CD4-positive, alpha-beta T cell treated with Interleukin-1 beta for 1 hour (primary cell): ENCODE data around the gene SEZ6L2.
"Not testable (repeated sequence)": the region's sequence is repeated elsewhere in the genome, so short reads cannot be mapped to it uniquely, and the experiment has no call there.

Experiments used
- DNase-seq, 2 donors: peaks; one replicate each; pipeline ENCODE4 v3.0.0-alpha.2; 2020 to 2022

The SEZ6L2 gene

DNA sequence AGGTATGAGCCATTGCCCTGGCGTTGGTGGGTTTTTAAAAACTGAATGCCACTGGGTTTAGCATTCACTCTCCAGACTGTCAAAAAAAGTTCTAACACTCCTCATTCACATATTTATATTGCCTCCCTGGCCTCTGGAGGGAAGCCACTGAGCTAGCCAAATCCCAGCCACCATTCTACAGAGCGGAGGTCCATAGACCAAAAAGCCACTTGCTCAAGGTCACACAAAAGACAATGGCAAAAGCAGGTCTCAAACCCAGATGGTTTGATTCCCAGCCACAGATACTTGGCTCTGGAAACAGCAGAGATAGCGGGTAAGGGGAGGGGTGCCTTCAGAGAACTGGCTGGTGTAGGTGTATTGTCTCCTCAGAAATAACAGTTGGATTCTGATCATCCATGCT lies 18.3 kb downstream of the SEZ6L2 start:
- DNase-seq, result no peak

DNA sequence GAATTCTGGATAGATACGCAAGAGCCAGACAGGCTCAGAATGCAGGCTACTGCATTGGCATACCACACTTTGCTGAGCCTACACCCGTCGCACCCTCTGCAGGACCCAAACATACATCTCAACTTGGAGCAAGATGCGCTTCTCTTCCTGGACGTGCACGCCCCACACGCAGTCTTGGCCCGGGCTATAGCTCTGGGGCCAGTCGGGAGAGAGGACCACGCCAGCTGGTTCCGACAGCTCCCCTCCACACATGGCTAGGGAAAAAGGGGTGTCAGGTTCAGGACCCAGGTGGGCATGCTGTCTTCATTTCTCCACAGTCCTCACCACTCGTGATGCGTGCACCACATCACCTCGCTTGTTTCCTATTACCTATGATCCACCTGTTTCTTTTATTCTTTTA lies 21.2 kb downstream of the SEZ6L2 start:
- DNase-seq, result no peak

DNA sequence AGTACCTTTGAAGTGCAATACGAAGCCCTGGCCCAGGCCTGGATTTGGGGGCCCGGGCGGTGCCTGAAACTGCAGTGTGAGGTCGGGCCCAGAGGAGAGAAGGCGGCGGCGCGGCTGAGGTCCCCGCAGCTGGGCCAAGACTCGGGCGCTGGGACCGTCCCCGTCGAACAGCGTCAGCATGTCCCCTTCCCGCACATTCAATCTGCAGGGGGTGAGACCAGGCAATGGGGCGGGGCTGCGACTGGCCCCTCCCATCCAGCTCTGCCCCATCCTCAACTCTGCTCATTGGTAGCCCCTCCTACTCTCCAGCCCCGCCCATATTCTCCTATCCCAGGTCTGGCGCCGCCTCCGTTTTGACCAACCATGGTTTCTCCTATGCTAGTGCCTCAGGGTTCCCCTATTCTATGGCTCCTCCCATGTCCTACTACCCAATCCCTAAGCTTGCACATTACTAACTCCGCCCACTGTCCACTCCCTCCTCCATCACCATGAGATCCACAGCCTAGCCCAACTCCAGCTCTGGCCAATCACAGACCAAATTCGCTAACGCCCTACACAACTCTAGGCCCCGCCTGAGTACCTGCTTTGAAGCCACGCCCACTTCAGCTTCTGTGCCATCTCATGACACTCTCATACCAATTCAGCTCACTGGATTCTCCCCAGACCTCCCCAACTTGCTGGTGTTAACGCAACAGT lies 21.9 kb downstream of the SEZ6L2 start:
- peak; percentile 57 to 71 for DNase-seq

DNA sequence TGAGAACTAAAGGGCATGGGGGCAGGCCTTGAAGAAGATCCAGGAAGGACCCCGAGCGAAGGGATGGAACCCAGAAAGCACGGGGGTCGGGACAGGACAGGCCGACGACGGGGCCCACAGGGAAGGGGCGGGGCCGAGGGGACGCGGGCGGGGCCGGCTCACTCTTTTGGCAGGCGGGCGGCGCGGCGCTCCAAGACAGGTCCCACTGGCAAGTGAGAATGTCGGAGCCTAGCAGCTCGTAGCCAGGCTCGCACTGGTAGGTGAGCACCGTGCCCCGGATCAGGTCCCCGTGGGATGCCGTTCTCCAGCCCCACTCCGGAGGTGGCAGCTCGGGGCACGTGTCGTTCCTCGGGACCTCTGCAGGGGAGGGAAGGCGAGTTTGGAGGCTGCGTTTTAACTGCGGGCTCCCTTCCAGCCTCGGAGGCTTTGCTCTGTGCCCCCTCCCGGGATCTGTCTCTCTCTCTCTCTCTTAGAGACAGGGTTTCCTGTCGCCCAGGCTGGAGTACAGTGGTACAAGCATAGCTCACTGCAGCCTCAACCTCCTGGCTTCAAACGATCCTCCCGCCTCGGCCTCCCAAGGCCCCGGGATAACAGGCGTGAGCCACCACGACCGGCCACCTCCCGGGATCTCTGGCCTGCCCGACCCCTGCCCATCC lies 22.6 kb downstream of the SEZ6L2 start:
- DNase-seq, result peak in 1 of 2 donors; percentile 33

DNA sequence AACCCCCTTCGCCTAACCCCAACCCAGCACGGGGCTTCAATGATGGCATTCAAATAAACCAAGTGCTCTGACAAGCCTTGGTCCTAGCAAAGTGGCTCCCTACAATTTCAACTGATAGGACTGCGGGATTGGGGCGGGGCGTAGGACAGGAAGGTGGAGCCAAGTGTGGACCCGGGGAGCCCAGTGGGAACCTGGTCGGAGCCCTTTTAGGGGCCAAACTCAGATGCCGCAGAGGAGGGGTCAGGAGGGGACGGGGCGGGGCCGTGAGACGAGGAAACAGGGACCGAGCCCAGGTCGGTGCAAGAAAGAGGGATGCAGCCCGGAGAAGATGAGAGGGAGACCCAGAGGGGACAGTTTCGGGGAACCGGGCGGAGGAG lies 23.1 kb downstream of the SEZ6L2 start:
- DNase-seq, result no peak

DNA sequence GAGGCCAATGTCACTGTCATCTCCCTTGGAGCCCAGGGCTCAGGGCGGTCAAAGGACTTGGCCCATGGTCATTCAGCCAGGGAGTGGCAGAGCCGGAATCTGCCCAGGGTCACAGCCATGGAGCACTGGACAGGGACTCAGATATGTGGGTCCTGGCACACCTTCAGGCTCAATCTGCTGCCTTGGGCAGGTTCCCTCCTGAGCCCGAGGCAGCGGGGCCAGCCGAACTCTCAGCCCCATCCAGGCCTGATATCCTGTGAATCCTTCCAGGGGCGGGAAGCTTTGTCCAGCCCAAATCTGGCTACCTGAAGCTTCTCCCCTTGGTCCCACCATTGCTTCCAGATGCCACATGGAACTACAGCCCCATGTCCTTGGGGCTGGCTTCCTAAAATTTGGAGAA lies 24.1 kb downstream of the SEZ6L2 start:
- no peak for DNase-seq

DNA sequence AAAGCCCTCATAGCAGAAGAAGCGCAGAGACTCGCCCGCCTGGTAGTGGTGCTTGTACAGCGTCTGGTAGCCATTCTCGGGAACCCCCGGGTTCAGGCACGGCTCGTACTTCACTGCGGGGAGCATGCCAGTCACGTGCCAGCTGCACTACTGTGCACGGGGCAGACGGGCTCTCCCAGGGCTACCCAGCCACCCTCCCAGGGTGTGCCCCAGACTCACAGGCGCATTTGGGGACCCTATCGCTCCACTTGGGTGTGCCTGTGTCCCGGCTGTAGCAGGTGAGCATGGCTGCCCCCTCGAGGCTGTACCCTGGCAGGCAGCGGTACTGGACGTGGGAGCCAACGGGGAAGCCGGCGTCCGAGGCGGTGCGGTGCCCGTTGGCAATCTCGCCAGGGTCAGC lies 26.0 kb downstream of the SEZ6L2 start:
- DNase-seq, result no peak

DNA sequence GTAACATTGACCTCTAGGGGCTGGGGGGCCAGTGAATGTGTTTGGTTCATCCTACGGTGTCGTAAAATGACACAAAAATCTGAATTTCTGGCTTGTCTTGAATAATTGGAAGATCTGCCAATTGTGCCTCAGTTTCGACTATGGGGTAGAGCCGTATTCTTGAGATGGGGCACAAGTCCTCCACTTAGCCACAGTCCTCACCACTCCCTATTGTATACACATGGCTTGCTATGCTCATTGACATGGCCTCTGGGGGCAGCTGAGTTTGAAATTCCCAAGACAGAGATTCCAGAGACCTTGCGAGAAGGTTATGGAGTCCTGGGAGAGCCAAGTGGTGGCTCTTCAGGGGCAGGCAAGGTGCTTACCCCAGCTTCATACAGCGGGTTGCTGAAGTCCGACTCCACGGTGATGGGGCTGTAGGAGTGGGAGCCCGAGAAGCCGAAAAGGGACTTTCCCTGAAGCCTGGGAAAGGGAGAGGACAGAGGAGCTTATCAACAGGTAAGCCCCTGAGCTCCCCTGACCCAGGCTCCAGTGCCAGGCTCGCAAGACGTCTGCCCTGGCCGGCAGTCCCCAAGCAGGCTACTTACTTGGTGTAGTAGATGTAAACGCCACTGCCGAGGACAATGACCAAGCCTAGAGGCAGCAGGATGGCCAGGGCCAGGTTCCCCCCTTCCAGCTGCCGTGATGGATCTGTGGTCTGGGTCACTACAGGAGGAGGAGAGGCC lies 27.4 kb downstream of the SEZ6L2 start:
- DNase-seq, result no peak

DNA sequence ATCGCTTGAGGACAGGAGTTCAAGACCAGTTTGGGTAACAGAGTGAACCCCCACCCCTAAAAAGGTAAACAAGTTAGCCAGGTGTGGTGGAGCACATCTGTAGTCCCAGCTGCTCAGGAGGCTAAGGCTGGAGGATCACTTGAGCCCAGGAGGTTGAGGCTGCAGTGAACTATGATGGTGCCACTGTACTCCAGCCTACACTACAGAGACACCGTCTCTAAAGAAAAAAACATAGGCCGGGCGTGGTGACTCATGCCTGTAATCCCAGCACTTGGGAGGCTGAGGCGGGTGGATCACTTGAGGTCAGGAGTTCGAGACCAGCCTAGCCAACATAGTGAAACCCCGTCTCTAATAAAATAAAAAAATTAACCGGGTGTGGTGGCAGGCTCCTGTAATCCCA lies 30.3 kb downstream of the SEZ6L2 start:
- DNase-seq, result not testable (repeated sequence)

DNA sequence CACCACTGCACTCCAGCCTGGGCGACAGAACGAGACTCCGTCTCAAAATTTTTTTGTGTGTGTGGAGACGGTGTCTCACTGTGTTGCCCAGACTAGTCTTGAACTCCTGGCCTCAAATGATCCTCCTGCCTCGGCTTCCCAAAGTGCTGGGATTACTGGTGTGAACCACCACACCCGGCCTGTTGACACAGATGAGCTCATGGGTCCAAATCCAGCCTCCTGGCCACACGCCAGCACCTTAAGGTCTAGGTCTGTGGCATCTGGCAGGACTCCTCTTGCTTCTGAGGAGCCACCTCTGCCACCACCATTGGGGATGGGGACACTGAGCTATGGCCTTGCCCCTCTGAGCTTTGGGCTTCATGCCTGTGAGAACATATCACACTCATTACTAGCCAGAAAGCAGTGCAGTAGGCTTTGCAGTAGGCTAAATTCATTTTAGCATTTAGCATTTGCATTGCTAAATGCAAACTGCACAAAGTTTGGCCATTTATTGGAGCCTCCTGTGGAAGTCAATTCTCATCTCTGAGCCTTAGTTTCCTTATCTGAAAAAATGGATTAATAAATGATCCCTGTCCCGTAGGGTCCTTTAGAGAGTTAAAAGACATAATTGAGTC lies 30.8 kb downstream of the SEZ6L2 start:
- no peak for DNase-seq

DNA sequence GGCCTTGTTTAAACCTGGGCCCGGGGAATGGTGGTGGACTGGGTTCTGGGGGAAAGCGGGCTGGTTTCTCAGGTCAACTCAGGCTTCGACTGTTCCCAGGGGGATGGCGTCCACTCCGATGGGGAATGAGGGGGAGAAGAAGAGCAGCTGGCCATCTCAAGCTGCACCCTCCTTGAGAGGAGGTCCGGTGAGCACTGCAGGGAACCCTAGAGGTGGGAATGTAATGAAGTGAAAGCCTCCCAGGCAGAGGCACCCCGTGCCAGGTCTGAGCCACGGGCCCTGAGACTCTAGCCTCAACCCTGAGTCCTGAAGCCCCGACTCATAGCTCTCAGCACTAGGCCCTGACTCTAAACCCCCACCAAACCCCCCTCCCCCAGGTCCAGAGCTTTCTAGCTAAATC lies 35.1 kb downstream of the SEZ6L2 start:
- DNase-seq, result no peak

DNA sequence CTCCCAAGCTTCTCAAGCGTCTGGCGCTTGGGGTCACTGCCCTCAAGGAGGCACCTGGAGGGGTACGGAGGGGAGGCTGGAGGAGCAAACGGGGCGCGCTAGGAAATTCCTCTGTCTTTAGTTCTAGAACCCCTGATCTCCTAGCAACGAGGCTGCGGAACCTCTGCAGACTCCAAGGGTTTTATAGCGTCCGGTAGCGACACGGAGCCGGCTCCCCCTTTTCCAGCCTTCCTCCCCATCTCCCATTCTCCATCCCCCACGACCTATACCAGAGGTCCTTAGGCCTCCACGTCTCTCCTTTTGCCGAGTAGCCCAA lies 35.7 kb downstream of the SEZ6L2 start:
- no peak for DNase-seq

DNA sequence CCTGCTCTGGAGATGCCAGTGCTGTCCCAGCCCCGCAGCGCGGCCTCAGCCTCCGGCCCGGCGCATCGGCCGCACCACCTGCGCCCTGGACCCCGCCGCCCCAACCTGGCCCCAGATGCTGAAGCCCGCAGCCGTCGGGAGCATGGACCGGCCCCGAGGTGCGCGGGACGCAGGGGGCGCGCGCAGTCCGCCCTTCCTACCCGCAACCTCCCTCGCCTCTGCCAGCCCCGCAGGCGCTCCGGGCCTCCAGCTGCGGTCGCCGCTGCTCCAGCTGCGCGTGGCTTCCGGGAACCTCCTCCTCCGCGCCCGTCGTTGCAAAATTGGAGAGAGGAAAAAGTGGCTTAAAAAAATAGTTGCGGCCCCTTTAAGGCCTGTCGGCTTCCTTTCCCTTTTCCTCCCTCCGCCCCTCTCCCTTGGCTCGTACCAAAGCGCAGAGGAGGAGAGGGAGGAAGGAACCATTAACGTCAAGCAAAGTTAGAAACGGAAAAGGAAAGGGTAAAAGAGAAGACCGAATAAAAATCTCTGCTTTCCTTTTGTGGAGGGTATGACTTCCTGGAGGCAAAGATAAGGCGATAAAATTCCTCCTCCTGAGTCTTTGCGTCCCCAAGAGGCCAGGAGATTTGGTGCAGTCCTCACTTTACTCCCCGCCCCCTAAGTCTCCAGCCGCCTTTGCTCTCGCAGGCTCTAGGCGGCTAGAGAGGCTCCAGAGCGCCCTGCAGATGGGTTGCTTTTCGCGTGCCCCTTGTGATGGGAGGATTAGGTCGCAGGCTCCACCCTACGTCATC lies 36.3 kb downstream of the SEZ6L2 start, which contains the start of gene CDIPT:
Gene CDIPT, minus strand, starts transcription at position 343 of the 785 bp plus-strand sequence. CDS start 369 bp downstream, outside the sequence.
- peak; percentile 95 to 96 for DNase-seq

DNA sequence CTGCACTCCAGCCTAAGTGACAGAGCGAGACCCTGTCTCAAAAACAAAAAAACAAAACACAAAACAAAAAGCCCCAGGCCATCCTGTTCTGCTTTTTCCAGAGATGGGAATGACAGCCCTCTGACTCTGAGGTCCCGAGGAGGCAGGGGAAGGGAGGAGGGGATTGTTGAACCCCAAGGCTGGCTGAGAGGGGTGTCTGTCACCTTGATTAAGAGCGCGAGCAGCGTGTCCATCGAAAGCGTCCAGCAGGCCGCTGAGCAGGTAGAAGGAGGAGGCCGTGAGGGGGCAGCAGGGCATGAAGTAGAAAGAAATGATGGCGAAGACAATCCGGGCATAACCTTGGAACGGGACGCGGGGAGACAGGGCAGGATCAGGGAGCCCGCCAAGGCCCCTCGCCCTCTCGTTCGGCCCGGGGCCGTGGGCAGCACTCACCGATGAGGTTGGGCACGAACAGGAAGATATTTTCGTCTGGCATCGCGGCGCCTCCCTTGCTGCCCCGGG lies 36.9 kb downstream of the SEZ6L2 start:
- no peak for DNase-seq

DNA sequence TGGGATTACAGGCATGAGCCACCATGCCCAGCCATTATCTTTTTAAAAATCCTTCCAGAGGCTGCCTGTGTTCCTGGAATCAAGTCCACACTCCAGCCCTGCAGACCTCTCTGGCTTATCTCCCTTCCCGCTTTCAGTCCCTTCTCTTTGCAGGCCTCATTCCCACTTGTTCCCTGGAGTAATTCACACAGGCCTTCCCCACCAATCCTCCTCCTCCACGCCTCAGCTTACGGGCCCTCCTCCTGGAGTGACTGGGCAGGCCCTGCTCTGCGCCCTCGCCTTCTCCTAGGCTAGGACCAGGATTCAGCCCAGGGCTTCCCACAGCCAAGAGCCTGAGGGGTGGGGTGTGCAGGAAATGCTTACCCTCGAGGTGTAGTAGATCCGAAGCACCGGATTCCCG lies 39.1 kb downstream of the SEZ6L2 start:
- no peak for DNase-seq

DNA sequence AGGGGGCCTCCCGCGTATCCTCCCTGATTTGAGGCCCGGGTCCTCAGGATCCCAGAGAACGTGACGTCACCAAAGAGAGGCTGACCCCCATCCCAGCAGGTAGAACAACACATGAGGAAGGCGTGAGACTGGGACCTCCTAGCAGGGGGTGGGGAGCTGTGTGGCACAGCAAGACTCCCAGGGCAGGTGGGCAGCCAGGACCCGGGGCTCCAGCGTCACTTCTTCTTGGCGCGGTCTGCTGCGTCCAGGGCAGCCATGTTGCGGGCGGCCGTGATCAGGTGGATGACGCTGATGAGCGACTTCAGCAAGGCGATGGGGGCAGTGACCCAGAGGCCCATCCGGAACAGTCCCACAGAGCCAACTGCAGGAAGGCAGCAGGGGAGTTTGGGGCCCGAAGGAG lies 40.4 kb downstream of the SEZ6L2 start:
- no peak for DNase-seq

DNA sequence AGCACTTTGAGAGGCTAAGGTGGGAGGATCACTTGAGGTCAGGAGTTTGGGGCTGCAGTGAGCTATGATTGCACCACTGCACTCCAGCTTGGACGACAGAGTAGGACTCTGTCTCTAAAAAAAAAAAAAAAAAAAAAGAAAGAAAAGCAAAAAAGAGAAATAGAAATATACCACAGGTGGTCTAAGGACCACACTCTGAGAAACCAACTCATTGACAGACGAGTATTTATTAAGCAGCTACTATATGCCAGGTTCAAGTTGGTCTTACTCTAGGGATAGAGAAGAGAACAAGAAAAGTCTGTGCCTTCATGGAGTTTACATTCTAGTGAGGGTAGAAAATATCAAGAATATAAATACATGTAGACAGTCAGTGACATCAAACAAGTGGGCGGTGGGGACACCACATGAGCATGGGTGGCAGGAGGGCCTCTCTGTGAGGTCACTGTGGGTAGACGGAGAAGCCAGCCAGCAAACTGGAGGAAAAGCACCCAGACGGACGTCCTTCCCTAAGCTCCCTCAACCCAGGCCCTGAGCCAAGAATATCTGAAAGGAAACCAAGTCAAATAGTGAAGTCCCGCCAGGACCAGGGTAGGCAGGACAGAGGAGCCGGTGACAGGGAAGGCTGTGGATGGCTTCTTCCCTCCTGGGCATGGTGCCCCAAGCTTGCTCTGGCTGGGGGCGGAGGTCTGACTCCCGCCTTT lies 41.1 kb downstream of the SEZ6L2 start:
- DNase-seq, result no peak

DNA sequence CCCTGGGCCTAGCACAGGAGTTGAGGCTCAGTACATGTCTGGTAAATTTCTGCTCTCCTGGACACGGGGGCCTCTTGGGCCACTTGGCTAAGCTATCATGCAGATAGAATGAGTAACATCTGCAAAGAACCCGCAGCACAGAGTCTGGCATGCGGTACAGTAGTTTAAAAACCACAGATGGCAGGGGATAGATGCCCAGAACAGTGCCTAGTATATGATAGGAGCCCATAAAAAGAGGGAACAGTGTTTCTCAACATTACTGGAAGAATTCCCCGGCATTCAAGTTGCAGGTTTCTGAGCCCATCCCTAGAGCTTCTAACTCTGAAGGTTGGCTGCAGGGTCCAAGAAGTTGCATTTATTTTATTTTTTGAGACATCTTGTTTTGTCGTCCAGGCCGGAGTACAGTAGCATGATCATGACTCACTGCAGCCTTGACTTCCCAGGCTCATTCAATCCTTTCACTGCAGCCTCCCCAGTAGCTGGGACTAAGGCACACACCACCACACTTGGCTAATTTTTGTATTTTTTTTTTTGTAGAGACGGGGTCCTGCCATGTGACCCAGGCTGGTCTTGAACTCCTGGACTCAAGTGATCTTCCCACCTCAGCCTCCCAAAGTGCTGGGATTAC lies 42.1 kb downstream of the SEZ6L2 start:
- DNase-seq, result no peak

DNA sequence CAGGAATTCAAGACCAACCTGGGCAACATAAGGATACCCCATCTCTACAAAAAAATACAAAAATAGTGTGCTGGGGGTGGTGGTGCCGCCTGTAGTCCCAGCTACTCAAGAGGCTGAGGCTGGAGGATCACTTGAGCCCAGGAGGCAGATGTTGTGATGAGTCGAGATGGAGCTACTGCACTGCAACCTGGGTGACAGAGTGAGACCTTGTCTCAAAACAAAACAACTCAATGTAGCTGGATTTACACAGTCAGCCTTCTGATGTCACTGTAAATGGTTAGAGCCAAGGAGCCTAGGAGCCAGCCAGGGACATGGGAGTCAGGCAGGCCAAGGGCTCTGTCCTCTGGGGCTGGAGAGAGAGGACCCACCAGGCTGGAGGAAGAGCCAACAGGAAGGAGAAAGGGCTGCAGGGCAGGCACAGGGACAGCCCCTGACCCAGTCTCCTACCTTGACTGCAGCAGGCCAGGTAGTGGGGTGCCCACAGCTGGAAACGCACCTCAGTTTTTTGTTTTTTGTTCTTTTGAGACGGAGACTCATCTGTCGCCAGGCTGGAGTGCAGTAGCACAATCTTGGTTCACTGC lies 44.7 kb downstream of the SEZ6L2 start:
- DNase-seq, result no peak

DNA sequence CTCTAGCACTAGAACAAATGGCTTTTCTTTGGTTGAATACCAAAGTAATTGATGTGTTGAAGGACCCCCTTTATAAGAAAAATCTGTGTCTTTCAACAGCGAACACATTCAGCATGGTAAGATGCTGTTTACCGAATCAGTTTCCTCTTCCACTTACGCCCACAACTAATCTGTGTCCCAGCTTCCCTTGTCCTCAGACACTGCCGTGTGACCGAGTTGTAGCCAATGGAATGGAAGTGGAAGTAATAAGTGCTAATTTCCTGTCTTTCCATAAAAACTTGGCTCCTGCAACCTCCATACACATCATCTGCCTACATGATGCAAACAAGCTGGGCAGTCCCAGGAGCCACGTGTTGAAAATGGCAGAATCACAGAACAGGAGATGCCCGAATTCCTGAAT lies 46.7 kb downstream of the SEZ6L2 start:
- no peak for DNase-seq

DNA sequence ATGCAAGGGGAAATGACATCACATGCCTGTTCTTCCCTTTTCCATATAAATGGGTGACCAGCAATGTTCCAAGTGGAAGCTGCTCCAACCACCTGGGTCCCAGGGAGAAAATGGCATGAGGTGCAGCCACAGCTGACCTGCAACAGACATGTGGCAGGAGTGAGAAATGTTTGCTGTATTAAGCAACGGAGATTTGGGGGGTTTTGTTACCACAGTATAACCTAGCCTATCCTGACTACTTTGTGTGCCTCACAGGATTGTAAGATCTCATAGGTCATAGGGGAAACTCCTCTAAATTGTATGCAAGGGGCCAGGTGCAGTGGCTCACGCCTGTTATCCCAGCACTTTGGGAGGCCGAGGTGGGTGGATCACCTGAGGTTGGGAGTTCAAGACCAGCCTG lies 48.4 kb downstream of the SEZ6L2 start:
- no peak for DNase-seq
